NOMO-1 treated with DMSO at 0.1 percent for 48 hours (cell line): ENCODE measurements around the gene PHACTR1.

Experiments used
- DNase-seq: peaks from one replicate; lab custom pipeline; 2025; ENCODE audit not compliant: unreplicated experiment; lab: John Stamatoyannopoulos, UW

Gene PHACTR1

GRCh38 chr6:13277231-13277630 is 560.7 kb downstream of the PHACTR1 start:
- no peak for DNase-seq

DNA sequence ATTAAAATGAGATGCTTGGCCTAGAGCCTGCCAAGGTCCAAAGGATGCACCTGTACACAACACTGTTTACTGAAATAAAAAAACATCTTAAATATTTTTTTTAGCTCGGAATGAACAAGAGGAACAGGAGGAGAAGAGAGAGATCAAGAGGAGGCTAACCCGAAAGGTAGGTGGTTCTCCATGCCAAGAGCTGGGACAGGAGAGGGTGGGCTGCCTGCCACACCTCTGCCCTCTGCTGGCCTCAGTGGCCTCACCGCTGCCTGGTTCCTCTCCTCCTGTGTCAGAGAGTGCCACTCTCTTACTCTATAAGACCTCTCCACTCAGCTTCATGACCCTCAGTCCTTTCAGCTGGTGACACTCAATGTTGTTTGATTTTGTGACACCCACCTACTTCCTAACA is 561.6 kb downstream of the PHACTR1 start:
- DNase-seq: no peak

DNA sequence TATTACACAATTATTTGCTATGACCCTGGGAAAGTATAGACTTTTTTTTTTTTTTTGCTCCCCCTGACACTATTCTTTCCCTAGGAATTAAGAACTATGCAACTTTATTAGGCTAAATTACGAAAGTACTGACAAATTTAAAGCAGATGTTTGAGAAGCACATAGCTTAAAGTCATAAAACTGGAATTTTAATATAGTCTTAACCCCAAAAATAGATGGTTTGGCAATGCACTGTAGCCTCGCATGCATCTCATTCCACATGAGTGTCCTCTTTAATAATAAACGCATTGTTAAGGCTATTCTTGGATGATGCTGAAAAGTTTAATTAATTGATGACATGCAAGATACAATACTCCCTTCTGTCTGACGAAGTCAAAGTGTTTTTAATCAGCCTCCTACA is 562.4 kb downstream of the PHACTR1 start:
- no peak for DNase-seq

- DNase-seq: no peak
Measured at GRCh38 chr6:13280254-13280653, 563.7 kb downstream of the PHACTR1 start.

DNA sequence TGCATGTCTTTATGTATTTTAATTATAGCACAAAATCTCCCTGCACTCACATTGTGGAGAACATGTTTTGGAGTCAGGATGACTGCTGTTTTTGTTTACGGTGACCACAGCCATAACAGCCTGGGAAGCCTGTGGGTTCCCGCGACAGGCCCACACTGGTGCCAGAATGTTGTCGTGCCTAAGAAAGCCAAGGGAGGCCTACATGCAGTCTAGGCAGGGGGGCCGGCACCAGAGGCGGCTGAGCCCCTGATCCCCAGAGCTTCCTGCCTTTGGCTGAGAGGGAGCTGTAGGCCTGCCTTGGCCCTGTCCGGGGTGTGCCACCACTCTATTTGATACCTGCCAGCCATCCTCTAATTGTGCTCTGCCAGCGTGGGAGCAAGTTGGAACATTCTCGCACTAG is 565.1 kb downstream of the PHACTR1 start:
- DNase-seq: no peak

- no peak for DNase-seq
Measured at GRCh38 chr6:13282393-13283069, 566.0 kb downstream of the PHACTR1 start.

- DNase-seq: no peak
Measured at GRCh38 chr6:13283331-13283730, 566.8 kb downstream of the PHACTR1 start.

DNA sequence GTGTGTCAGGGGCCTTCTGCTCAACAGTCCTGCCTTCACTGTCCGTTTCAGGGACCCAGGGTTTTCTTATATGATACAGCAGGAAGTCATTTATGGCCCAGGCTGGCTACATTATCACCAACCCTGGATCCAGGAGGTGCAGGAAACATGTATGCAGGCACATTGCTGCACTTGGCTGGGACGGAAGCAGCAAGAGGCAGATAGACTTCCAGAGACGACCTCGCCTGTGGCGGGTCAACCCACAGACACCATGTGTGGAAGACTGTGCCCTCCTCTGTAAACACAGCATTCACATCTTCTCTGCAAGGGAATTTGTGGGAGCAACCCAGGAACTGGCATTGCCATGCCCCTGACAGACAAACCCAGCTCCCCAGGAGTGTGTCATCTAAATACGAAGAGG is 568.1 kb downstream of the PHACTR1 start:
- DNase-seq: no peak

DNA sequence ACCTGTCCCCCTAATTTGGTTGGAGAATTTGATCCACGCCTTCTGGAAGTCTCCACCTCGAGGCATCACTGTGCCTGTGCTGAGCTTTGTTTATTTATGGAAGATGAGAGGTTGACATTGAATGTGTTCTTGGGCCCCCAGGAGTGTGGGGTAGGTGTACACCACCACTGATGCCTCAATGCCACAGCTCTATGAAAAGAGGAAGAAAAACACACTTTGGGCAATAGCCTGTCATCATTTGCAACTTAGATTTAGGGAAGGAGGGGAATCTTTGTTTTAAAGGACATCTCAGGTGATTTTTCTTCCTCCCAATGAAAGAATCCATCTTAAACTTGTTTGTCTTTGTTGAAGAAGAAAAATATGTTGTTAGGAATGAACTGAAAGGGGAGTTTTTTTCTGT is 569.1 kb downstream of the PHACTR1 start:
- peak; percentile 14 for DNase-seq

- DNase-seq: peak; percentile 43
Measured at GRCh38 chr6:13286181-13286580, 569.6 kb downstream of the PHACTR1 start.

GRCh38 chr6:13287104-13287503 is 570.5 kb downstream of the PHACTR1 start:
- DNase-seq: no peak

DNA sequence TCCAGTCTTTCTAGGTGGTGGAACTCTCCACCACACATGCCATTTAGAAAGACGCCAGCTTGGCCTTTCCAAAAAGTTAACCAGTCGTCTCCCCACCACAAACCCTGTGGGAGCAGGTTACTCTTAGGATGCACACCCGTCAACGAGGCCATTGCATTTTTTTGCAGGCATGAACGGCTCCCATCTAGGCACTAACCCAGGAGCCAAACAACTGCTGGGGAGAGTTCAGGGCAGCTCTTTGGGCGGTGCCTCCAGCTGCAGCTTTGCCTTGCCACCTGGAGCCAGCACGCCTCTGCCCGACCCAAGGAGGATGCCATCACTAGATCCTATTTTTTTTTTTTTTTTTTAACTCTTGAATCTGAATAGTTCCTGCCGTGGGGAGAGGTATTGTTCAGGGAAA is 571.9 kb downstream of the PHACTR1 start:
- no peak for DNase-seq

- no peak for DNase-seq
Measured at GRCh38 chr6:13288969-13289391, 572.4 kb downstream of the PHACTR1 start.

GRCh38 chr6:13289789-13290318 is 573.3 kb downstream of the PHACTR1 start:
- DNase-seq: no peak

- DNase-seq: no peak
Measured at GRCh38 chr6:13290335-13290734, 573.8 kb downstream of the PHACTR1 start.

GRCh38 chr6:13292774-13293173 is 576.2 kb downstream of the PHACTR1 start:
- DNase-seq: no peak

DNA sequence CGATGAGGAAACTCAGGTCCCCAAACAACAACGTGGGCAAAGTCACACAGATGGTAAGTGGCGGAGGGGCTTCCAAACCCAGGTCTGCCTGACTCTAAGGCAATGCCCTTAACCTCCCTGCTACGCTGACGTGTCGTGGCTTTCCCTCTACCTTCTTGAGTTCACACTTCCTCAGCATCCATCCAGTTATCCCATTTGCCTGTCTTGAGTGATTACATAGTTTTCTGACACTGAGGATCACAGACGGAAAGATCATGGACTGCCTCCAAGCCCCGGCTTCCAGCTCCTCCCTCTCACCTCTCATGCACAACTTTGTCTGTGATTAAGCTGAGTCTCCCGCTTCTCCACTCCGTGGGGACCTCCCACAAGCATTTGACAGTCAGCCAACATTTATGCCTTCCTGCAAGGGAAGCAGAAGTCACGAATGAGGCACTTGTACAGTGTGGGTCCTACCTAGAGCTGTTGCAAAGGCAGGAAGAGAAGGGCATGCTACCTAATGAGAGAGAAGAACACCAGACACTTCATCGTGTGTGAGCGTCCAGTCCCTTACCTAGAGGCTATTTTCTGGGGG is 578.0 kb downstream of the PHACTR1 start:
- no peak for DNase-seq

- DNase-seq: no peak
Measured at GRCh38 chr6:13295576-13295975, 579.0 kb downstream of the PHACTR1 start.

DNA sequence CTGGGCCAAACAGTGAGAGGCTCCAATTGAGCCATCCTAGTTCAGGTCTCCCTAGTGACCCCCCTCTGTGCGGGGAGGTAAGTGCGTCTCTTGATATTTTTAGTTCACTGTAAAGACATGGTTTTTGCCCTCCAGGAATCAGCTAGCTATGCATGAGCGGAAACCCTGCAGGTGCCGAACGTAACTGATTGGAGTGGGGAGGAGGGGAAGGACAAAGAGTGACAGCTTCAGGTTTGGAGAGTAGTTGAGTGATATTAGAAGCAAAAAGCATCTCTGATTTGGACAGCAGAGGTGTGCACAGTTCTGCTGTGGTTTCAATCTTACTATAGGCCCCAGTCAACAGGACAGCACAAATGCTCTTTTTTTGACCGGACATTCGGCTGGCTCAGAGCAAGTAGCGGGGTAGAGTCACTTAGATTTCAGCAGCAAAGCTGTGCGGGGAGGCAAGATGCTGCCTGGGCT is 580.0 kb downstream of the PHACTR1 start:
- no peak for DNase-seq

GRCh38 chr6:13297391-13297790 is 580.8 kb downstream of the PHACTR1 start:
- DNase-seq: no peak

- no peak for DNase-seq
Measured at GRCh38 chr6:13298446-13298845, 581.9 kb downstream of the PHACTR1 start.

DNA sequence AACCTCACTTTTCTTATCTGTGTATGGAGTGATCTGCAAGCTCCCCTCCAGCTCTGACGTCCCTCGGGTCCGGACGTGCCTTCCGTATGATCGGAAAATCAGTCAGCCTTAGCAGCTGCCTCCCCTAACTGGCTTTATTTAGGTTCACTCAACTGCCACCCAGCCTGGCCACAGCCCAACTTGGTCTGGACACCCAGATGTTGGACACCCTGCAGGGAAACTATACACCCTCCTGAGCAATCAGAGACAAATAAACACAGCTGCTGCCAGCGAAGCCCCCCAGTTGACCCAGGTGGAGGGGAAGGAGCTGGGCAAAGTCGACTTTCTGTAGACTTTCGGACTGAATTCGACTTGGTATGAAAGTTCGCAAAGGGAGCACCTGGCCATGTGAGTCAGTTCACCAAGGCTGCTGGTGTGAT is 582.8 kb downstream of the PHACTR1 start:
- no peak for DNase-seq

DNA sequence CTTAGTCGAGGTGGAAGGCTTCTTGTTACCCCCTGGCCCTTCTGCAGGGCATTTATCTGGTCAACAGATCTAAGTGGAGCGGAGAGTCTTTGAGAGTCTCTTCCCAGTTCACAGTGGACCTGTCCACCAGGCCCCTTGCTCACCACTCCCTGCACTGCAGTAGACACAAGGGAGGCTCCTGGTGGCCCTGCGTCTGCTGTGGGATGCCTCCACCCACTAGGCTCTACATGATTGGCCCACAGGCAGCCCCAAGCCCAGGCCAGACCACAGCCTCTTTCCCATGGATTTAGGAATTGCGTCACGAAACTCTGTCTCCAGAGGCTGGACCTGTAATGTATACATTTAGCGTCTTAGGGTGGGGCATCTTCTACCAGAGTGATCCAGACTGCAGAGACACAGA is 583.4 kb downstream of the PHACTR1 start:
- no peak for DNase-seq
